Esophagus squamous epithelium (tissue), 4 donors: Measurements from ENCODE around the gene SPNS3.

Experiments
- CTCF ChIP-seq, 6 experiments: fragments of 450-650 bp in 4 of 6; fragments of 200-600 bp in 2 of 6; sonication (generic) in 2 of 6; IDR thresholded peaks; one replicate each; pipeline ENCODE4 v1.5.1; 2016 to 2019; ENCODE audit warnings: antibody characterized with exemption in 6 of 6, mild to moderate bottlenecking in 4 of 6, moderate library complexity in 4 of 6
- POLR2A ChIP-seq, 4 donors: fragments of 450-650 bp; IDR thresholded peaks; one replicate each; pipeline ENCODE4 v1.6.1; 2017; ENCODE audit warnings: antibody characterized with exemption in 4 of 4, mild to moderate bottlenecking in 4 of 4, moderate library complexity in 3 of 4

DNA sequence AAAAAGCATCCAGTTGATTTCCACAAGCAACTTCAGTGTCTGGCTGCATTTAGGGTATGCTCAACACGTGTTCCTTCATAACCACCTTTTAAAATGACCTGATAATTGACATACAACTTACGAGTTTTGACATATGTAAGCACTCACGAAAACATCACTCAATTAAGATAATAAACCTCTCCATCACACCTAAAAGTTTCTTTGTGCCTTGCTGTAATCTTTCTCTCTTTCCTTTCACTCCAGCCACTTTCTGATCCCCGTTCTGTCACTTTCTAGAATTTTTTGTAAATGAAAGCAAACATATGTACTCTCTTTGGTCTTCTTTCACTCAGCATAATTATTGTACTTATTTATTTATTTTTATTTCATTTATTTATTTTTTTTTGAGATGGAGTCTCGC lies 46.6 kb upstream of the SPNS3 start:
- no peak for TF ChIP-seq CTCF (IDR thresholded peaks at IDR 0.05)
- no peak for TF ChIP-seq POLR2A (IDR thresholded peaks at IDR 0.05)
